MM.1S (cell line): ENCODE results near the gene COL3A1.

Experiments used
- CTCF ChIP-seq: fragments of 300-600 bp; sonication (generic); IDR thresholded peaks from 2 replicates; pipeline ENCODE4 v1.5.1; 2016; ENCODE audit warnings: antibody characterized with exemption, low read length, mixed read lengths
- EZH2 ChIP-seq: fragments of 300-600 bp; sonication (generic); optimal IDR thresholded peaks from 2 replicates; pipeline ENCODE3; 2017; ENCODE audit warnings: low read depth, mild to moderate bottlenecking, antibody characterized with exemption, low read length, mixed read lengths

- TF ChIP-seq CTCF (no peak), EZH2 (no peak)
Measured at GRCh38 chr2:188971432-188971861, 2.7 kb upstream of the COL3A1 start.
